Measurements from ENCODE around the gene DENND1A. TPM values are rescaled to one million over a fixed set of nuclear protein-coding genes. Genes with fewer than 3 reads are reported as not detected.
"Not testable (repeated sequence)": the region's sequence is repeated elsewhere in the genome, so short reads cannot be mapped to it uniquely, and the experiment has no call there.

DENND1A gene, protein sequence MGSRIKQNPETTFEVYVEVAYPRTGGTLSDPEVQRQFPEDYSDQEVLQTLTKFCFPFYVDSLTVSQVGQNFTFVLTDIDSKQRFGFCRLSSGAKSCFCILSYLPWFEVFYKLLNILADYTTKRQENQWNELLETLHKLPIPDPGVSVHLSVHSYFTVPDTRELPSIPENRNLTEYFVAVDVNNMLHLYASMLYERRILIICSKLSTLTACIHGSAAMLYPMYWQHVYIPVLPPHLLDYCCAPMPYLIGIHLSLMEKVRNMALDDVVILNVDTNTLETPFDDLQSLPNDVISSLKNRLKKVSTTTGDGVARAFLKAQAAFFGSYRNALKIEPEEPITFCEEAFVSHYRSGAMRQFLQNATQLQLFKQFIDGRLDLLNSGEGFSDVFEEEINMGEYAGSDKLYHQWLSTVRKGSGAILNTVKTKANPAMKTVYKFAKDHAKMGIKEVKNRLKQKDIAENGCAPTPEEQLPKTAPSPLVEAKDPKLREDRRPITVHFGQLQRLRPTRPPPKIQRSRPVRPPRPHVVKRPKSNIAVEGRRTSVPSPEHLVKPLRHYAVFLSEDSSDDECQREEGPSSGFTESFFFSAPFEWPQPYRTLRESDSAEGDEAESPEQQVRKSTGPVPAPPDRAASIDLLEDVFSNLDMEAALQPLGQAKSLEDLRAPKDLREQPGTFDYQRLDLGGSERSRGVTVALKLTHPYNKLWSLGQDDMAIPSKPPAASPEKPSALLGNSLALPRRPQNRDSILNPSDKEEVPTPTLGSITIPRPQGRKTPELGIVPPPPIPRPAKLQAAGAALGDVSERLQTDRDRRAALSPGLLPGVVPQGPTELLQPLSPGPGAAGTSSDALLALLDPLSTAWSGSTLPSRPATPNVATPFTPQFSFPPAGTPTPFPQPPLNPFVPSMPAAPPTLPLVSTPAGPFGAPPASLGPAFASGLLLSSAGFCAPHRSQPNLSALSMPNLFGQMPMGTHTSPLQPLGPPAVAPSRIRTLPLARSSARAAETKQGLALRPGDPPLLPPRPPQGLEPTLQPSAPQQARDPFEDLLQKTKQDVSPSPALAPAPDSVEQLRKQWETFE
- total RNA-seq (2022) (13.0 and 13.1 TPM in 2 replicates), Bru-seq, nascent RNA (percentile 65 among the genes with signal in this experiment), BruChase-seq, experiment 1, labeled RNA remaining after a 6-hour chase (percentile 55 among the genes with signal in this experiment), BruChase-seq, experiment 2, labeled RNA remaining after a 2-hour chase (percentile 51 among the genes with signal in this experiment)
- long read RNA-seq, full-length matches to known transcripts: 2 of 6 reads
- long read RNA-seq, partial matches to known transcripts: 0 of 6 reads
- long read RNA-seq, other reads (novel, unspliced or antisense): 4 of 6 reads

DNA sequence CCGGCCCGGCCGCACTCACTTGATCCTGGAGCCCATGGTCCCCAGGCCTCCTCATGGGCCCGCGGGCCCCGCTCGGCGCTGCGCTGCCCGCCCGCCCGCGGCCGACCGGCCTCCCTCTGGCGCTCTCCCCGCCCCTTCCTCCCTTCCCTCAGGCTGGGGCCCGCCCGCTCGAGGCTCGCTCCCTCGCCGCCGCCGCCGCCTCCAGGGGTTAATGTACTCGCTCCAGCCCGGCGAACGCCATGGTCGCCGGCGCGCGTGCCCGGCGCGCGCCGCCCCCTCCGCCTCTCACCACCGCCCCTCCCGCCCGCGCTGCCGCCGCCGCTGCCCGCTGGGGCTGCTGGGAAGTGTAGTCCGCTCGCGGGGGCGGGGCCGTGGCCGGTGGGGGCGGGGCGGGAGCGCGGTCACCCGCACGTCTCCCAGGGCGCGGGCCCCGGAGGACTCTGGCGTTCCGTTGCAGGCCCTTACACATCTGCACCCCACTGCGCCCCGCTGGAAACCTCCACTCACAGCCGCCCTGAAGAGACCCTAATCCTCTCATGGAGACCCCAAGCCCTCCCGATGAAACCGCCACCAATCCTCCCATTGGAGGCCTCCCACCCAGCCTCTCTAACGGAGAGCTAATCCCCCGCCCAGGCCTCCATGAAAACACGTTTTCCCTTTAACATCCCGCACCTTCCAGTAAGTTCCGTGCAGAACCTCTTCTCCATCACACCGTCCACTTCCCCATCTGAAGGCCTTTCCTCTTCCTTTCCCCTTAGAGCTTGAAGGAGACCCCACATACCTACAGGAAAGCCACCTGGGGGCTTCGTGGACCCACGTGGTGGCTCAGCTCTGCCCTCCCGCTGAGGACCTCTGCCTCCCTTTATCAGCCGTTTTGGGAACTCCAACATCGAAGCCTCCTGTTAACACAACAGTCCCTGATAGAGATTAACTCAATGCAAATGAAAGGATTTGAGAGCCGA, at the start of gene DENND1A:
DENND1A (minus strand) TSS at position 257 of the 962 bp plus-strand sequence; CDS start at position 36, 221 bp downstream.
- peak; percentile 87 for DNase-seq
- H3K4me1 Mint-ChIP-seq (ENCODE audit: low read depth, unreplicated experiment): peaks cover 59% of the 10 kb centered on the region
- H3K4me3 Mint-ChIP-seq (ENCODE audit: low read depth, unreplicated experiment): peak within 1 kb of the TSS; percentile 66
- no peaks in the 10 kb centered on the region for H3K27me3 Mint-ChIP-seq (ENCODE audit: unreplicated experiment)
- no TSS peak for BruUV-seq (replicated peaks)
- intact Hi-C loops (cut with micrococcal nuclease; ENCODE audit: unreplicated experiment): no loop called here
- peaks cover 22% of the 10 kb centered on the region for H3K36me3 Mint-ChIP-seq (ENCODE audit: insufficient read depth, unreplicated experiment)
- H3K27ac Mint-ChIP-seq (ENCODE audit: unreplicated experiment): peak within 1 kb of the TSS; percentile 12
- CTCF ChIA-PET: no interaction called here
- H3K9me3 Mint-ChIP-seq (ENCODE audit: low read depth, unreplicated experiment): no peaks in the 10 kb centered on the region
- TF ChIP-seq, protein P1, sequence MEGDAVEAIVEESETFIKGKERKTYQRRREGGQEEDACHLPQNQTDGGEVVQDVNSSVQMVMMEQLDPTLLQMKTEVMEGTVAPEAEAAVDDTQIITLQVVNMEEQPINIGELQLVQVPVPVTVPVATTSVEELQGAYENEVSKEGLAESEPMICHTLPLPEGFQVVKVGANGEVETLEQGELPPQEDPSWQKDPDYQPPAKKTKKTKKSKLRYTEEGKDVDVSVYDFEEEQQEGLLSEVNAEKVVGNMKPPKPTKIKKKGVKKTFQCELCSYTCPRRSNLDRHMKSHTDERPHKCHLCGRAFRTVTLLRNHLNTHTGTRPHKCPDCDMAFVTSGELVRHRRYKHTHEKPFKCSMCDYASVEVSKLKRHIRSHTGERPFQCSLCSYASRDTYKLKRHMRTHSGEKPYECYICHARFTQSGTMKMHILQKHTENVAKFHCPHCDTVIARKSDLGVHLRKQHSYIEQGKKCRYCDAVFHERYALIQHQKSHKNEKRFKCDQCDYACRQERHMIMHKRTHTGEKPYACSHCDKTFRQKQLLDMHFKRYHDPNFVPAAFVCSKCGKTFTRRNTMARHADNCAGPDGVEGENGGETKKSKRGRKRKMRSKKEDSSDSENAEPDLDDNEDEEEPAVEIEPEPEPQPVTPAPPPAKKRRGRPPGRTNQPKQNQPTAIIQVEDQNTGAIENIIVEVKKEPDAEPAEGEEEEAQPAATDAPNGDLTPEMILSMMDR (IDR thresholded peaks at IDR 0.05; ENCODE audit: unreplicated experiment): no peak

DNA sequence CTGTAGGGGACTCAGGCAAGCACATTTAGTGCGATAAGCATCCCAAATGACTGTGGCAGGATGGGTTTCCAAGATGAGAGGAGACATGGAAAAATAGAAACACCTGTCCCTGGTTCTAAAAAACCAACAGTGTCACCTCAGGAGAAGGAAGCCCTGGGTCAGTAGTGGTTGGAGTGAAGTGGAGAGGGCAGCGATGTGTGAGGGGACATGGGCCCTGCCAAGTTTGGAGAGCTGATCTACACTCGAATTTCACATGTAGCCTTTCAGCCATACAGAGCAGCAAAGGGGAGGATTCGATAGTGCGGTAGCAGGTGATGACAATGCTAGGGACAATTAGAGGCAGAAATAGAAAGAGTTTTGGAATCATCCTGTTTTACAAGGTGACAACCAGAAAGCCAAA, 49.1 kb upstream of the DENND1A start:
- Mint-ChIP-seq H3K4me3 (ENCODE audit: low read depth, unreplicated experiment) (no peak overlapping the region), H3K27ac (ENCODE audit: unreplicated experiment) (no peak overlapping the region), H3K9me3 (ENCODE audit: low read depth, unreplicated experiment) (no peaks in the 10 kb centered on the region), H3K36me3 (ENCODE audit: insufficient read depth, unreplicated experiment) (no peaks in the 10 kb centered on the region), H3K27me3 (ENCODE audit: unreplicated experiment) (peaks cover 64% of the 10 kb centered on the region), H3K4me1 (ENCODE audit: low read depth, unreplicated experiment) (no peaks in the 10 kb centered on the region)
- TF ChIP-seq, protein P1 (IDR thresholded peaks at IDR 0.05; ENCODE audit: unreplicated experiment): no peak
- CTCF ChIA-PET: no interaction called here
- no TSS peak for BruUV-seq (replicated peaks)
- intact Hi-C loops (cut with micrococcal nuclease; ENCODE audit: unreplicated experiment): no loop called here
- DNase-seq: no peak

DNA sequence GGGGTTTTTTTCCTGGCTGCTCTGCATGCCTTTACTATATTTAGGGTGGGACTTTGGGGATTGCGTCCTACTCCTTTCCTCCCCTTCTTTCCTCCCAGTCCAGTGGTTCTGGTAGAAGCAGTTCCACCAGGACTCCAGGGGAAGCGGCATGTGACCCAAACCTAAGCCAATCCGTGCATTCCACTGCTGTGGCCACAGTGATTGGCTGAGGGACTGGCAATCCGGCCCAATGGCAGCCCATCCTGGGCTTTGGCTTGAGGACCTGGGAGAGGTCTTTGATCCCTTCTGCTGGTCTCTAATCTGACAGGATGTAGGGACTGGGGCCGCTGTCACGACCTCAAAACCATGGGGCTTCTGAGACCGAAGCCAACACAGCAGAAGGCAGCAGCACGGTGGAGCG, 46.7 kb upstream of the DENND1A start:
- H3K9me3 Mint-ChIP-seq (ENCODE audit: low read depth, unreplicated experiment); H3K27ac Mint-ChIP-seq (ENCODE audit: unreplicated experiment); H3K4me1 Mint-ChIP-seq (ENCODE audit: low read depth, unreplicated experiment); DNase-seq; H3K4me3 Mint-ChIP-seq (ENCODE audit: low read depth, unreplicated experiment); intact Hi-C loops (cut with micrococcal nuclease; ENCODE audit: unreplicated experiment); H3K36me3 Mint-ChIP-seq (ENCODE audit: insufficient read depth, unreplicated experiment); BruUV-seq (replicated peaks); CTCF ChIA-PET: not testable (repeated sequence)
- peaks cover 43% of the 10 kb centered on the region for H3K27me3 Mint-ChIP-seq (ENCODE audit: unreplicated experiment)

DNA sequence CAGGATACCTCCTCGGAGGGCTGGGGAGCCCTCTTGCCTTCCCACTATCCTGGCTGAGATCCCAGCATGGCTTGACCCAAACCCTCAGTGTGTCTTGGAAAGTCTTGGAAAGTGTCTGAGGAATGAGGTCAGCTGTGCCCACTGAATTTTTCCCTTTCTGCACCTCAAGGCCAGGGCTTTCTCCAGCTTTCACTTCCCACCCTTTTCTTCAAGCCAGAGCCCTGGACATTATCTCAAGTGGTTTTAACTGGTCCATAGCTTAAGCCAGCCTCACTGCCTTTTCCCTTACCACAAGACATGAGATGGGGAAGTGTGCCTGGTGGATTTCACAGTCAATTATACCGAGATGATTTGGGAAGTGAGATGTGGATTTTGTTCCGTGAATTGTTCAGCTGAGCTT, 45.9 kb upstream of the DENND1A start:
- no peak for DNase-seq
- TF ChIP-seq, protein P1 (IDR thresholded peaks at IDR 0.05; ENCODE audit: unreplicated experiment): no peak
- CTCF ChIA-PET: no interaction called here
- intact Hi-C loops (cut with micrococcal nuclease; ENCODE audit: unreplicated experiment): no loop called here
- Mint-ChIP-seq H3K27me3 (ENCODE audit: unreplicated experiment) (peaks cover 35% of the 10 kb centered on the region), H3K27ac (ENCODE audit: unreplicated experiment) (no peak overlapping the region), H3K4me3 (ENCODE audit: low read depth, unreplicated experiment) (no peak overlapping the region), H3K36me3 (ENCODE audit: insufficient read depth, unreplicated experiment) (no peaks in the 10 kb centered on the region), H3K9me3 (ENCODE audit: low read depth, unreplicated experiment) (no peaks in the 10 kb centered on the region), H3K4me1 (ENCODE audit: low read depth, unreplicated experiment) (no peaks in the 10 kb centered on the region)
- no TSS peak for BruUV-seq (replicated peaks)

All from Calu3 (cell line).